CD4-positive, alpha-beta memory T cell (primary cell): ENCODE data around the gene GSTM2. TPM values are rescaled to one million over a fixed set of nuclear protein-coding genes. Genes with fewer than 3 reads are reported as not detected.

Experiments
- CTCF ChIA-PET: fragments of 350-600 bp; sonication (Branson Sonifier 250); formaldehyde crosslinking; loops from one replicate; lab custom pipeline; 2021; ENCODE audit warnings: inconsistent platforms; ENCODE audit not compliant: partially characterized antibody; lab: Charles Lee
- POLR2A ChIA-PET: fragments of 350-600 bp; sonication (Branson Sonifier 250); formaldehyde crosslinking; loops from one replicate; lab custom pipeline; 2021; ENCODE audit not compliant: partially characterized antibody; lab: Charles Lee
- DNase-seq, 5 donors: peaks; one replicate each; pipeline versions ENCODE4 v3.0.0 to v3.0.0-alpha.2; 2020 to 2022; ENCODE audit warnings: mixed read lengths in 1 of 5
- H3K27ac ChIP-seq: one replicate; pipeline ENCODE4 v1.7.0; 2013; ENCODE audit warnings: low read depth, low read length
- H3K27me3 ChIP-seq: 2 replicates; pipeline ENCODE4 v1.7.0; 2013; ENCODE audit warnings: mild to moderate bottlenecking, low read length, moderate library complexity; ENCODE audit not compliant: insufficient read depth
- H3K36me3 ChIP-seq: 2 replicates; pipeline ENCODE4 v1.7.0; 2013; ENCODE audit warnings: mild to moderate bottlenecking, low read length, moderate library complexity; ENCODE audit not compliant: insufficient read depth
- H3K4me1 ChIP-seq: 2 replicates; pipeline ENCODE4 v1.7.0; 2013; ENCODE audit warnings: mild to moderate bottlenecking, low read length, moderate library complexity; ENCODE audit not compliant: insufficient read depth
- H3K4me3 ChIP-seq, 2 donors: one replicate each; pipeline ENCODE4 v1.7.0; 2013; ENCODE audit warnings: low read length in 2 of 2, mild to moderate bottlenecking in 1 of 2
- H3K9me3 ChIP-seq, 2 donors: one replicate each; pipeline ENCODE4 v1.7.0; 2013; ENCODE audit warnings: low read length in 2 of 2, control low read depth in 1 of 2; ENCODE audit not compliant: control insufficient read depth in 1 of 2
- H3K27ac Mint-ChIP-seq, 7 donors: one replicate each; pipeline ENCODE4 v1.8.0; 2020 to 2021; ENCODE audit warnings: mixed read lengths in 7 of 7, mild to moderate bottlenecking in 6 of 7, inconsistent platforms in 3 of 7, moderate library complexity in 3 of 7
- H3K27me3 Mint-ChIP-seq, 2 donors: one replicate each; pipeline ENCODE4 v1.8.0; 2020 to 2021; ENCODE audit warnings: mixed read lengths in 2 of 2
- H3K36me3 Mint-ChIP-seq, 2 donors: one replicate each; pipeline ENCODE4 v1.8.0; 2020 to 2021; ENCODE audit warnings: mixed read lengths in 2 of 2, inconsistent platforms in 1 of 2, mild to moderate bottlenecking in 1 of 2
- H3K4me1 Mint-ChIP-seq, 4 donors: one replicate each; pipeline ENCODE4 v1.8.0; 2020 to 2021; ENCODE audit warnings: mixed read lengths in 4 of 4, mild to moderate bottlenecking in 1 of 4
- H3K4me3 Mint-ChIP-seq, 8 donors: one replicate each; pipeline ENCODE4 v1.8.0; 2020 to 2021; ENCODE audit warnings: mixed read lengths in 8 of 8, mild to moderate bottlenecking in 7 of 8, moderate library complexity in 6 of 8, inconsistent platforms in 3 of 8
- H3K9me3 Mint-ChIP-seq, 8 donors: one replicate each; pipeline ENCODE4 v1.8.0; 2020 to 2021; ENCODE audit warnings: mixed read lengths in 8 of 8, mild to moderate bottlenecking in 5 of 8, inconsistent platforms in 3 of 8, moderate library complexity in 1 of 8
- intact Hi-C: fragments of 100-400 bp; cut with micrococcal nuclease; formaldehyde crosslinking; loops from one replicate; pipeline ENCODE4 v1.15.1; 2023
- polyA plus RNA-seq, 2 donors: library from polyadenylated mRNA; unstranded; fragments of 300-500 nt; fragmentation: Illumina TruSeq; gene quantifications; one replicate each; pipeline ENCODE4 v1.2.3, GENCODE V29; 2021
- total RNA-seq, 2 experiments: library from RNA; stranded (reverse); gene quantifications; one replicate each; pipeline ENCODE4 v1.2.3, GENCODE V29; 2021

The GSTM2 gene
- total and polyA plus RNA-seq, 4 experiments from 2014 or later = 11.8 to 31.4 (median 22.5) TPM

GRCh38 chr1:109629372-109630030, 38.4 kb upstream of the GSTM2 start:
- Histone ChIP-seq H3K27me3 (no peaks in the 10 kb centered on the region), H3K4me1 (peaks cover 12% of the 10 kb centered on the region), H3K27ac (no peak overlapping the region), H3K36me3 (peaks cover 54% of the 10 kb centered on the region), H3K9me3 (no peaks in the 10 kb centered on the region), H3K4me3 (no peak overlapping the region)
- CTCF ChIA-PET = interaction anchor here (1.4 to 19.1 kb wide), 8 partner anchors 12 to 145 kb away, joined by 4 to 314 read pairs (median 13); partner anchors contain the start of genes GNAI3 and GPR61
- intact Hi-C loops = loop anchor here (1.0 kb wide), 1 partner anchor 83 kb away; no protein-coding TSS in a partner anchor
- H3K4me3 Mint-ChIP-seq = no peak overlapping the region
- H3K36me3 Mint-ChIP-seq = peaks cover 33 to 60% of the 10 kb centered on the region in 2 donors
- no peaks in the 10 kb centered on the region for H3K27me3 Mint-ChIP-seq
- no peak for DNase-seq
- peak overlapping the region in 5 of 7 donors; percentile 15 to 76 (median 65) for H3K27ac Mint-ChIP-seq
- peaks cover 5 to 9% (median 8%) of the 10 kb centered on the region in 4 donors for H3K4me1 Mint-ChIP-seq
- no peaks in the 10 kb centered on the region for H3K9me3 Mint-ChIP-seq
- POLR2A ChIA-PET = interaction anchor here (1.6 to 2.7 kb wide), 3 partner anchors 81 to 83 kb away, joined by 6 to 22 read pairs (median 13); partner anchors contain the start of gene GNAI3

- no peaks in the 10 kb centered on the region for H3K27me3 ChIP-seq
- H3K36me3 ChIP-seq = peaks cover 54% of the 10 kb centered on the region
- Mint-ChIP-seq H3K27ac (peak overlapping the region in 4 of 7 donors; percentile 13 to 73 (median 54)), H3K4me3 (no peak overlapping the region), H3K36me3 (peaks cover 33 to 59% of the 10 kb centered on the region in 2 donors), H3K9me3 (no peaks in the 10 kb centered on the region), H3K27me3 (no peaks in the 10 kb centered on the region), H3K4me1 (peaks cover 9 to 15% (median 11%) of the 10 kb centered on the region in 4 donors)
- no peak overlapping the region for H3K27ac ChIP-seq
- no peak overlapping the region for H3K4me3 ChIP-seq
- ChIA-PET CTCF (interaction anchor here (0.9 to 19.1 kb wide), 12 partner anchors 12 to 354 kb away, joined by 3 to 314 read pairs (median 6); partner anchors contain the start of genes AHCYL1, GNAI3, GPR61 and GSTM4), POLR2A (interaction anchor here (0.7 to 2.7 kb wide), 3 partner anchors 10 to 84 kb away, joined by 3 to 22 read pairs (median 13); partner anchors contain the start of gene GNAI3)
- intact Hi-C loops = loop anchor here (1.0 kb wide), 1 partner anchor 84 kb away; no protein-coding TSS in a partner anchor
- DNase-seq = peak in 2 of 5 donors; percentile 21 to 39
- H3K9me3 ChIP-seq = no peaks in the 10 kb centered on the region
- peaks cover 13% of the 10 kb centered on the region for H3K4me1 ChIP-seq
Measured at GRCh38 chr1:109630081-109630897, 37.6 kb upstream of the GSTM2 start.

- POLR2A ChIA-PET = interaction anchor here (0.7 to 2.7 kb wide), 3 partner anchors 11 to 85 kb away, joined by 3 to 22 read pairs (median 13); partner anchors contain the start of gene GNAI3
- H3K27ac Mint-ChIP-seq = no peak overlapping the region
- H3K27ac ChIP-seq = no peak overlapping the region
- H3K27me3 ChIP-seq = no peaks in the 10 kb centered on the region
- H3K4me3 ChIP-seq = no peak overlapping the region
- H3K36me3 ChIP-seq = peaks cover 48% of the 10 kb centered on the region
- peaks cover 16% of the 10 kb centered on the region for H3K4me1 ChIP-seq
- intact Hi-C loops = loop anchor here (1.0 kb wide), 1 partner anchor 85 kb away; no protein-coding TSS in a partner anchor
- no peak overlapping the region for H3K4me3 Mint-ChIP-seq
- DNase-seq = no peak
- H3K27me3 Mint-ChIP-seq = no peaks in the 10 kb centered on the region
- peaks cover 11 to 18% (median 13%) of the 10 kb centered on the region in 4 donors for H3K4me1 Mint-ChIP-seq
- CTCF ChIA-PET = interaction anchor here (0.9 to 19.1 kb wide), 12 partner anchors 11 to 353 kb away, joined by 3 to 314 read pairs (median 6); partner anchors contain the start of genes AHCYL1, GNAI3, GPR61 and GSTM4
- no peaks in the 10 kb centered on the region for H3K9me3 Mint-ChIP-seq
- peaks cover 30 to 52% of the 10 kb centered on the region in 2 donors for H3K36me3 Mint-ChIP-seq
- H3K9me3 ChIP-seq = no peaks in the 10 kb centered on the region
Measured at GRCh38 chr1:109630898-109631512, 36.9 kb upstream of the GSTM2 start.

GRCh38 chr1:109631513-109632505, 36.0 kb upstream of the GSTM2 start:
- peaks cover 29 to 46% of the 10 kb centered on the region in 2 donors for H3K36me3 Mint-ChIP-seq
- H3K4me3 Mint-ChIP-seq = peak overlapping the region in 1 of 8 donors; percentile 18
- Histone ChIP-seq H3K4me3 (no peak overlapping the region), H3K27me3 (no peaks in the 10 kb centered on the region), H3K4me1 (peaks cover 16% of the 10 kb centered on the region), H3K9me3 (no peaks in the 10 kb centered on the region), H3K27ac (no peak overlapping the region), H3K36me3 (peaks cover 40% of the 10 kb centered on the region)
- H3K9me3 Mint-ChIP-seq = no peaks in the 10 kb centered on the region
- peaks cover 12 to 19% (median 13%) of the 10 kb centered on the region in 4 donors for H3K4me1 Mint-ChIP-seq
- DNase-seq = no peak
- intact Hi-C loops = no loop called here
- peak overlapping the region in 3 of 7 donors; percentile 10 to 62 (median 16) for H3K27ac Mint-ChIP-seq
- ChIA-PET CTCF (interaction anchor here (0.9 to 19.1 kb wide), 8 partner anchors 10 to 90 kb away, joined by 3 to 314 read pairs (median 11); partner anchors contain the start of genes GNAI3, GPR61 and GSTM4), POLR2A (interaction anchor here (1.7 to 2.7 kb wide), 3 partner anchors 83 to 86 kb away, joined by 8 to 22 read pairs (median 13); partner anchors contain the start of gene GNAI3)
- no peaks in the 10 kb centered on the region for H3K27me3 Mint-ChIP-seq

GRCh38 chr1:109632671-109633346, 35.0 kb upstream of the GSTM2 start:
- peaks cover 30% of the 10 kb centered on the region for H3K36me3 ChIP-seq
- no peaks in the 10 kb centered on the region for H3K9me3 ChIP-seq
- H3K36me3 Mint-ChIP-seq = peaks cover 25 to 36% of the 10 kb centered on the region in 2 donors
- no peak overlapping the region for H3K27ac ChIP-seq
- peaks cover 16% of the 10 kb centered on the region for H3K4me1 ChIP-seq
- DNase-seq = no peak
- peak overlapping the region in 2 of 7 donors; percentile 19 to 50 for H3K27ac Mint-ChIP-seq
- intact Hi-C loops = no loop called here
- H3K4me3 Mint-ChIP-seq = no peak overlapping the region
- H3K9me3 Mint-ChIP-seq = no peaks in the 10 kb centered on the region
- peaks cover 10 to 19% (median 13%) of the 10 kb centered on the region in 4 donors for H3K4me1 Mint-ChIP-seq
- no peak overlapping the region for H3K4me3 ChIP-seq
- no peaks in the 10 kb centered on the region for H3K27me3 Mint-ChIP-seq
- CTCF ChIA-PET = interaction anchor here (0.7 to 20.3 kb wide), 5 partner anchors 9 to 144 kb away, joined by 3 to 394 read pairs (median 140); partner anchors contain the start of gene GPR61
- POLR2A ChIA-PET = interaction anchor here (1.1 to 2.6 kb wide), 3 partner anchors 84 to 402 kb away, joined by 3 to 8 read pairs (median 7); partner anchors contain the start of genes GNAI3 and STRIP1
- H3K27me3 ChIP-seq = no peaks in the 10 kb centered on the region
